DMS114 treated with DMSO at 0.1 percent for 48 hours (cell line): ENCODE measurements around the gene DCX.
"Not testable (repeated sequence)": the region's sequence is repeated elsewhere in the genome, so short reads cannot be mapped to it uniquely, and the experiment has no call there.

ENCODE experiments used
- DNase-seq: peaks from one replicate; lab custom pipeline; 2025; ENCODE audit not compliant: unreplicated experiment; lab: John Stamatoyannopoulos, UW

Gene DCX

GRCh38 chrX:111375747-111376146 lies 36.2 kb downstream of the DCX start:
- DNase-seq = no peak

GRCh38 chrX:111372086-111372485 lies 39.9 kb downstream of the DCX start:
- no peak for DNase-seq

GRCh38 chrX:111365770-111366325 lies 46.1 kb downstream of the DCX start:
- no peak for DNase-seq

- DNase-seq = no peak
Measured at GRCh38 chrX:111363741-111364140, 48.3 kb downstream of the DCX start.

GRCh38 chrX:111361751-111362150 lies 50.2 kb downstream of the DCX start:
- DNase-seq = no peak

- no peak for DNase-seq
Measured at GRCh38 chrX:111360839-111361238, 51.2 kb downstream of the DCX start.

- DNase-seq = no peak
Measured at GRCh38 chrX:111355523-111356115, 56.4 kb downstream of the DCX start.

- DNase-seq = no peak
Measured at GRCh38 chrX:111354496-111354895, 57.5 kb downstream of the DCX start.

- no peak for DNase-seq
Measured at GRCh38 chrX:111353793-111354192, 58.2 kb downstream of the DCX start.

GRCh38 chrX:111352424-111352823 lies 59.6 kb downstream of the DCX start:
- no peak for DNase-seq

GRCh38 chrX:111349934-111350333 lies 62.1 kb downstream of the DCX start:
- DNase-seq = no peak

GRCh38 chrX:111349101-111349500 lies 62.9 kb downstream of the DCX start:
- DNase-seq = no peak

- no peak for DNase-seq
Measured at GRCh38 chrX:111348429-111348828, 63.6 kb downstream of the DCX start.

- DNase-seq = not testable (repeated sequence)
Measured at GRCh38 chrX:111346150-111346549, 65.8 kb downstream of the DCX start.

- DNase-seq = no peak
Measured at GRCh38 chrX:111340054-111340453, 71.9 kb downstream of the DCX start.

GRCh38 chrX:111339212-111339611 lies 72.8 kb downstream of the DCX start:
- no peak for DNase-seq

GRCh38 chrX:111338095-111338698 lies 73.8 kb downstream of the DCX start:
- no peak for DNase-seq

- no peak for DNase-seq
Measured at GRCh38 chrX:111337067-111337637, 74.8 kb downstream of the DCX start.

- no peak for DNase-seq
Measured at GRCh38 chrX:111336141-111336540, 75.9 kb downstream of the DCX start.

GRCh38 chrX:111329370-111329769 lies 82.6 kb downstream of the DCX start:
- no peak for DNase-seq

- DNase-seq = no peak
Measured at GRCh38 chrX:111328858-111329257, 83.1 kb downstream of the DCX start.

- DNase-seq = no peak
Measured at GRCh38 chrX:111322231-111322855, 89.6 kb downstream of the DCX start.
